ENCODE measurements around the gene NR3C2.

The NR3C2 gene

GRCh38 chr4:148263127-148263526 is 179.1 kb downstream of the NR3C2 start:
- DNase-seq (ENCODE audit: low read depth) = no peak

DNA sequence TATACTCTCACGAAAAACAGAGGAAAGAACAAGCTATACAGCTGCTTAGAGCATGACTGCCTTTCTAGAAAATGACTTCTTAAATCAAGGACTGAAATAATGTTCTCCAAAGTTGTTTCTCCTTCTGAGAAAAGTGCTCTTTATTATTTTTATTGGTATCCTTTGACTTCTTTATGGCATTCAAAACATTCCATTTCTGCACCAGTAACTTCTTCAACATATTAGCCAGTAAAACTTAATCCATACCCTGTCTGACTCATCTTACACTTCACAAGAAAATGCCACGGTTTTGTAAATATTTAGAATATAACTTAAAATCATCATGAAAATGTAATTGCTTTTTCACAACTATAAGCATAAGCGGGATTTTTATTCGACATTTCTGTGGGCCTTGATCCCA is 180.4 kb downstream of the NR3C2 start:
- no peak for DNase-seq (ENCODE audit: low read depth)

GRCh38 chr4:148259841-148260240 is 182.4 kb downstream of the NR3C2 start:
- DNase-seq (ENCODE audit: low read depth) = no peak

GRCh38 chr4:148258535-148258934 is 183.7 kb downstream of the NR3C2 start:
- no peak for DNase-seq (ENCODE audit: low read depth)

DNA sequence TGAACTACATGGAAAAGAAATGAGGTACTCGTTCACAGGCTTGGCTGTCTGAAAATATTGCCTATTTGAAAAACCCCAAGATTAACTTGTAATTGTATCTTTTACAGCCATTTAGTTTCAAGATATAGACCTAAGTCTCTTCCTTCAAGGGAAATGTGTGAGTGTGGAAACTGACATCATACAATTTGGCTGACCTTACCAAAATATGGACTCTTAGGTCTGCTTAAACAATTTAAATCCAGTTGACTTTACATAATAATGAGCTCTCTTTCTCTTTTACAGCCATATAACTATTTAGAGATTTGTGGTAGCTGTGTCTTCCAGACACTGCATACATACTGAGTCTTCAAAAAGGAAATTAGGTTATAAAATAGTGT is 186.9 kb downstream of the NR3C2 start:
- no peak for DNase-seq (ENCODE audit: low read depth)

DNA sequence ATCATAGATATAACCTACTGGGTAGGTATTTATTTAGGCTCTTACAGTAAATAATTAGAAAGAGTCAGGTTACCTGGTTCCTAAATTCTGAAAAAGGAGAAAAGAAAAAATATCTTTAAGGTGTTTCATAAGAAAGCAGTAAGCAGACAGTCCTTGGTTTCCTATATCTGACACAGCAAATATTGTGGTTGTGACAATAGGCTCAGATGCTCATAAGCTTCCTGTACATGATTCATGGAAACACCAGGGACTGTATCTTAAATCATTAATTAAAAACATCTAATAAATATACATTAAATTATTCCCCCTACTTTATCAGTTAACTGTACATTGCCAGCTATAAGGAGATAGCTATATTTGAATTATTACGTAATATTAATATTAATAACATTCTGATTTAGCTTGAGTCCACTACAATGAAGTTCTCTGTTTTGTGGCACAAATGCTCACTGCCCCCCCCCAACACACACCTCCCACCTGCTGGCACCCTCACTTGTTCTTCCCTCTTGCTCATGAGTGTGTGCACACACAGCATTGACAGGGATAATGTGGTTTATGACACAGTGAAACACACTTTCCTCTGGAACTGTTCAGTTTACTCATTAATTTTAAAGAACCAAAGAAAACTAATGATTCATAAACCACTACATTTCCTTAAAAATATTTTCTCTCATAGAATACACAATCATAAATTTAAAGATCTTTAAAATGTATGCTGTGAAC is 187.4 kb downstream of the NR3C2 start:
- DNase-seq (ENCODE audit: low read depth) = no peak

DNA sequence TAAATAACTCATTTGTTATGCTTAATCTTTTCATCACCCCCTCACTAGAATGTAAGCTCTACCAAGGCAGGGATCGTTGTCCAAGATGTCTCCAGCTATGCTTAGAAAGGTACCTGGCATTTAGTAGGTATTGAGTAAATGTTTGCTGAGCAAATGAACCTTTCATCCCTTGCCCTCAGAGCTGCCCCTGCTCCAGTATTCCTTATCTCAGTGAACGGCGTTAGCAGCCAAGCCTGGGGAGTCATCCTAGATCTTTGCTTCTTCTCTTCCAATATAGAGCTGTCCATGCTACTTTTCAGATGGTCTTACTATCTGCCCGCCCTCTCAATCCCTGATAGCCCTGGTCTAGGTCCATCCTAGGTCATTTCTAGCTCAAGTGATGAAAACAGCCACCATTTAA is 188.4 kb downstream of the NR3C2 start:
- no peak for DNase-seq (ENCODE audit: low read depth)

GRCh38 chr4:148248824-148249223 is 193.4 kb downstream of the NR3C2 start:
- DNase-seq (ENCODE audit: low read depth) = no peak

GRCh38 chr4:148245015-148245414 is 197.2 kb downstream of the NR3C2 start:
- DNase-seq (ENCODE audit: low read depth) = no peak

- DNase-seq (ENCODE audit: low read depth) = no peak
These were observed 198.4 kb downstream of the NR3C2 start for GRCh38 chr4:148243837-148244236.

DNA sequence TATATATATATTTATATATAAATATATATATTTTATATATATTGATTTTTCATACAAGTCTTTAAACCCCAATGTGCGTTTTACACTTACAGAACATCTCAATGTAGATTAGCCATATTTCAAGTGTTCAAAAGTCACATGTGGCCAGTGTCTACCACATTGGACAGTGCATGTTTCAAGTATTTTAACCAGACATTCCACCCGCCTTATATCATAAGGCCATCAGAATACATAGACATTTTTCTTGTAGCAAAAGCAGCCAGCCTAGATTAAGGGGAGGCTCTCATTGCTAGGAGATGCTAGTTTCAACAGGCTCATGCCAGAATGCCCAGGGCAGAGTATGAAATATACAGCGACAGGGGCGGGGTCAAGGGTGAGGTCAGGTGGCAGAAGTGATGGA is 202.0 kb downstream of the NR3C2 start:
- no peak for DNase-seq (ENCODE audit: low read depth)

- no peak for DNase-seq (ENCODE audit: low read depth)
These were observed 202.7 kb downstream of the NR3C2 start for GRCh38 chr4:148239494-148239985.

GRCh38 chr4:148238811-148239493 is 203.3 kb downstream of the NR3C2 start:
- no peak for DNase-seq (ENCODE audit: low read depth)

GRCh38 chr4:148238086-148238485 is 204.1 kb downstream of the NR3C2 start:
- DNase-seq (ENCODE audit: low read depth) = no peak

- DNase-seq (ENCODE audit: low read depth) = no peak
These were observed 206.4 kb downstream of the NR3C2 start for GRCh38 chr4:148235809-148236208.

DNA sequence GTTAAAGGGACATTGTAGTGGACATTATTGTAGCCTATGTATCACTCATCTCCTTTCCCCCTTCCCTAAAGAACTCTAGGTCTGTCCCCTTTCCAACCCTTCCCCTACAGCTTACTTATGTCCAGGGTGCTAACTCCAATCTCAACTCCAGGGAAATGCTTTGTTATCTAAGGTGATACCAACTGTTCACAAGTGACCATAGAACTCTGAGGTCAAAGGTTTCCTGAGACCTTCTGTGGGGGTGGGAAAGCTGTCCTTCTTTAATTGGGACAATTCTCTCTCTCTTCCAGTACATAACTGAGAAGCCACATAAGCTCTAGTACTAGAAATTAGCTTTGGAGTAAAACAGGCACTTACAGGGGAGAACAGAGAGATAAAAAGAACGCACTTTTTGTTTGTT is 212.4 kb downstream of the NR3C2 start:
- no peak for DNase-seq (ENCODE audit: low read depth)

DNA sequence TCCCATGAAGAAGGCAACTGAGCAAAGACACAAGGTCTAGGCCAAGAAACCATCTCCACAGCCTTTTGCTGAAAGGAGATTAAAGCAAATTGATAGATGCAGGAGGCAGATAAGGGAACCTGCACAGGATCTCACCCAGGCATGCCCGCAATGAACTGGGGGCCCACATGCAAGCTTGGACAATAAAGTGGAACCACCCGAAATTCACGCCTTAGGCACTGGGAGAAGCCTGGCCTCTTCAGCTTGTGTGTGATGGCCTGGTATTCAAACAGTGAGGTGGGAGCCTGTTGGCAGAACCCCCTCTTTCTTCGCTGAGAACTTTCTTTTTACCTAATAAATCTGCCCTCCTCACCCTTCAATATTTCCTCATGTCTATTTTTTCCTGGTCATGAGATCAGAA is 213.2 kb downstream of the NR3C2 start:
- DNase-seq (ENCODE audit: low read depth) = no peak

DNA sequence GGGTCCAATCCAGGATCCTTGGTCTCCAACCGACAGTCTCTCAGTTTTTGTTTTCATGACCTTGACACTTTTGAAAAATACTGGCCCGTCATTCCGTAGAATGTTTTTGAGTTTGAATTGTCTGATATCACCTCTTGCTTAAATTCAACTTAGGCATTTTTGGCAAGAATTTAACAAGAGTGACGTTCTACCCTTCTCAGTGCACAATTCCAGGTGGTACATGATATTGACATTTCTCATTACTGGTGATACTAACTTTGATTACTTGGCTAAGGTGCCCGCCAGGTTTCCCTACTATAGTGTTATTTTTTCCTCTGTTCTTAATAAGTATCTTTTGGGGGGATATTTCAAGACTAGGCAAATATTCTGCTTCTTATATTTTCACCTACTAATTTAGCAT is 215.1 kb downstream of the NR3C2 start:
- no peak for DNase-seq (ENCODE audit: low read depth)

DNA sequence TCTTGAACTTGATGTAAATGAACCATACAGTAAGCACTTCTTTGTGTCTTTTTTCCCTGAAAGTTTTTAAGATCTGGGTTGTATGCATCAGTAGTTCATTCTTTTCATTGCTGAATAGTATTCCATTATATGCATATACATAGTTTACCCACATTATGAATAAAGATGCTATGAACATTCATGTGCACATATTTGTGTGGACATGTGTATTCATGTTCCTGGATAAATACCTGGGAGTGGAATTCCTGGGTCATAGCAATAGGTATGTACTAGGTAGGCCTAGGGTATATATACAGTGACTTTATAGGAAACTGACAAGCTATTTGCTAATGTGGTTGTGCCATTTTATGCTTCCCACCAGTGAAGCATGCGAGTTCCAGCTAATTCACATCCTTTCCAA is 215.9 kb downstream of the NR3C2 start:
- no peak for DNase-seq (ENCODE audit: low read depth)

- no peak for DNase-seq (ENCODE audit: low read depth)
These were observed 216.6 kb downstream of the NR3C2 start for GRCh38 chr4:148225639-148226038.

DNA sequence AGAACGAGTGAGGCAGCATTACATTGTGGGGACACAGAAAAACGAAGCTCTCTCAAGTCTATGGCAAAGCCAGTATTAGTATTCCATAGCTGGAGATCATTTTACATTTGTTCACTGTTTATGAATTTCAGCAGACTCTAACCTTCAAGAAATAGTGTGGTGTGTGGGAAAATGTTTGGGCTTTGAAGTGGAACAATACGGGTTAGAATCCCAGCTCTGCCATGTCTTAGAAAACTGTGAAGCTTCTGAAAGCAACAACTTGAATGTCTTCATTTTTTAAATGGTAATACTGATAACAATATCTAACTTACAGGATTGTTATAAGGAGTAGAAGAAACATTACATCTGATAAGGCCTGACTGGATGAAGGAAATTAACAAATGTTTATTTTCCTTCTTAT is 217.7 kb downstream of the NR3C2 start:
- DNase-seq (ENCODE audit: low read depth) = no peak

- no peak for DNase-seq (ENCODE audit: low read depth)
These were observed 219.1 kb downstream of the NR3C2 start for GRCh38 chr4:148222991-148223660.
